Right atrium auricular region (tissue), 2 donors: ENCODE measurements around the gene IFNA1. TPM values are rescaled to one million over a fixed set of nuclear protein-coding genes. Genes with fewer than 3 reads are reported as not detected.

Experiments used
- DNase-seq: peaks from one replicate; pipeline ENCODE4 v3.0.0-alpha.2; 2019; ENCODE audit warnings: low spot score
- H3K27ac ChIP-seq, 2 donors: fragments of 200-600 bp; sonication (generic); 1 replicate in 1 of 2; 2 replicates in 1 of 2; pipeline ENCODE4 v1.5.1; 2016 to 2019
- H3K27me3 ChIP-seq, 2 donors: fragments of 200-600 bp; sonication (generic); one replicate each; pipeline versions ENCODE4 v1.5.1 to v1.6.0; 2017 to 2019
- H3K36me3 ChIP-seq: fragments of 200-600 bp; sonication (generic); one replicate; pipeline ENCODE4 v1.5.1; 2016
- H3K4me1 ChIP-seq, 2 donors: fragments of 200-600 bp; sonication (generic); one replicate each; pipeline versions ENCODE4 v1.5.1 to v1.6.0; 2017 to 2019
- H3K4me3 ChIP-seq, 2 donors: fragments of 200-600 bp; sonication (generic); 1 replicate in 1 of 2; 2 replicates in 1 of 2; pipeline ENCODE4 v1.5.1; 2017 to 2019; ENCODE audit warnings: mild to moderate bottlenecking in 1 of 2, moderate library complexity in 1 of 2
- H3K9me3 ChIP-seq, 2 donors: fragments of 200-600 bp; sonication (generic); one replicate each; pipeline ENCODE4 v1.5.1; 2019
- CTCF ChIP-seq, 2 donors: fragments of 200-600 bp; sonication (generic); IDR thresholded peaks; one replicate each; pipeline ENCODE4 v1.5.1; 2019; ENCODE audit warnings: antibody characterized with exemption in 2 of 2
- total RNA-seq, 2 donors: library from RNA; depleted of rRNA; stranded (reverse); fragments of >200 nt; gene quantifications; one replicate each; pipeline ENCODE4 v1.1.0, GENCODE V29; 2016

Gene IFNA1
- not detected for total RNA-seq

- peaks cover 0 to 4% of the 10 kb centered on the region in 2 donors for H3K9me3 ChIP-seq
- H3K4me3 ChIP-seq = no peak within 1 kb of the TSS
- DNase-seq = no peak
- TF ChIP-seq CTCF (IDR thresholded peaks at IDR 0.05) = no peak
- no peaks in the 10 kb centered on the region for H3K36me3 ChIP-seq
- H3K4me1 ChIP-seq = no peaks in the 10 kb centered on the region
- no peak within 1 kb of the TSS for H3K27ac ChIP-seq
- H3K27me3 ChIP-seq = no peaks in the 10 kb centered on the region
These were observed at the start of gene IFNA1 for GRCh38 chr9:21440139-21440538. Gene IFNA1 (plus strand): TSS chr9:21440439. CDS start chr9:21440508, 69 bp downstream.

GRCh38 chr9:21392270-21392669, 48.0 kb upstream of the IFNA1 start:
- DNase-seq = no peak
- Histone ChIP-seq H3K4me3 (no peak overlapping the region), H3K36me3 (no peaks in the 10 kb centered on the region), H3K9me3 (no peaks in the 10 kb centered on the region), H3K4me1 (peaks cover 0 to 8% of the 10 kb centered on the region in 2 donors), H3K27ac (no peak overlapping the region), H3K27me3 (no peaks in the 10 kb centered on the region)
- TF ChIP-seq CTCF (IDR thresholded peaks at IDR 0.05) = peak in 1 of 2 donors; percentile 40

DNA sequence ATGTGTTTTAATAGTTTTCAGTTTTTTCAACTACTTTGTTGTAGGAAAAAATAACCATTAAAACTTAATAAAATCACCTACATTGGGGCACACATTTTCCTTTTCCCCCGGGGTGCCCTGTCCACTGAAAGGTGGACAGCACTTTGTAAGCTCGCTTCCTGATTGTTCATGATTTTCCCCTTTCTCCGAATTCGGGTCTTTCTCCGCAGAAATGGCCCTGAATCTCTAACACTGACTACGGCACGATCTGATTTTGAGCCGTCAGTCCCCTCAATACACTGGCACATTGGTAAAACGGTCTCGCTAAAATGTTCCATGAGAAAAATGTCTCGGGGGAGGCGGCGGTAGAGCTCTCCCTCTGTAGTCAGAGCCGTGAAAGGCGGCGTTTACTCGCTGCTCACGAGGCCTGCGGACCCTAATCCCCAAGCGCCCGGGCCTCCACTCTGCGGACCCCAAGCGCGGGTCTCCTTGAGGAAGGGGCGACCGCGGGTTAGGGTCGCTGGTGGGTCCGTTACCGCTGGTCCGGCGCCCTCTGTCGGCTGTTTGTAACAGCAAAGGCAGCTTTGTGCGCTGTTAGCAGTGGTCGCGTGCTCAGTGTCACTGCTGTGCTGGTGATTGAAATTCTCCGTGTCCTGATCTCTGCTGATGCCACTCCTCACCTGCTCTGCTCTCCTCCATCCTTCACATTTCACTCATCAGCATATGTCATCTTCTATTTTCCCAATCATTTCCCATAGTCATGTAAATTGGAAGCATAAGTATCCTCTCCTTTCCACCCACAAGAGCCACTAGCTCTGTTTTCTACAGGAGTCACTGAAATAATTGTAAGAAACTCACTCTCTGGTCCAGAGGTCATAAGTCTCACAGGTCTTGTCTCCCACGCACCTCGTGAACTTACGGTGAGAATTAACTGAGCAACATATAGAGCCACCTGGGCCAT, 44.2 kb upstream of the IFNA1 start:
- H3K27ac ChIP-seq = no peak overlapping the region
- no peak for DNase-seq
- no peaks in the 10 kb centered on the region for H3K27me3 ChIP-seq
- peak overlapping the region; percentile 40 to 47 for H3K4me3 ChIP-seq
- TF ChIP-seq CTCF (IDR thresholded peaks at IDR 0.05) = peak; percentile 66 to 86
- no peaks in the 10 kb centered on the region for H3K36me3 ChIP-seq
- no peaks in the 10 kb centered on the region for H3K9me3 ChIP-seq
- H3K4me1 ChIP-seq = peaks cover 0 to 8% of the 10 kb centered on the region in 2 donors

GRCh38 chr9:21398955-21399489, 41.2 kb upstream of the IFNA1 start:
- no peaks in the 10 kb centered on the region for H3K36me3 ChIP-seq
- no peaks in the 10 kb centered on the region for H3K9me3 ChIP-seq
- no peak overlapping the region for H3K4me3 ChIP-seq
- no peak for TF ChIP-seq CTCF (IDR thresholded peaks at IDR 0.05)
- no peaks in the 10 kb centered on the region for H3K27me3 ChIP-seq
- peaks cover 0 to 16% of the 10 kb centered on the region in 2 donors for H3K4me1 ChIP-seq
- DNase-seq = no peak
- no peak overlapping the region for H3K27ac ChIP-seq

DNA sequence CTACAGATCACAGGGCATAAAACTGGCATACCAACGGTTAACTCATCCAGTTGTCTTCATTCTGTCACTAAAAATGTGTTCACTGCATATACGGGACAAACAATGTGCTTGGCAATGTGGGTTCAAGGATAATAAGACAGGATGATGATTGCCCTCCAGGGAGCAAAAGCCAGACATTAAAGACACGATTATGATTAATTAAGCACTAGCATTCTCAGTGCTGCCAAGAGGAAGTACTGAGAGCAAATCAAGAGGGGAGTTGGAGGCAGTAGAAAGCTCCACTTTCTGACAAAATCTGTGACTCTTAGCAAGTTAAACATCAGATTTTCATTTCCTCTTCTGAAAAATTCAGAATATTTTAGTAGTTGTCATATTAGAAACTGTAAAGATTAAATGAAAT, 40.3 kb upstream of the IFNA1 start:
- no peak for DNase-seq
- Histone ChIP-seq H3K36me3 (no peaks in the 10 kb centered on the region), H3K9me3 (no peaks in the 10 kb centered on the region), H3K4me1 (peaks cover 0 to 16% of the 10 kb centered on the region in 2 donors), H3K4me3 (no peak overlapping the region), H3K27ac (no peak overlapping the region), H3K27me3 (no peaks in the 10 kb centered on the region)
- no peak for TF ChIP-seq CTCF (IDR thresholded peaks at IDR 0.05)
